Hepatocyte (in vitro differentiated cells): ENCODE results near the gene RAD50. TPM values are rescaled to one million over a fixed set of nuclear protein-coding genes. Genes with fewer than 3 reads are reported as not detected.

ENCODE experiments used
- DNase-seq: peaks from one replicate; pipeline ENCODE4 v3.0.0-alpha.2; 2016; ENCODE audit warnings: low spot score
- H2AFZ ChIP-seq: fragments of 200-600 bp; sonication (generic); 2 replicates; pipeline ENCODE4 v1.6.0; 2016; ENCODE audit warnings: antibody characterized with exemption, mild to moderate bottlenecking
- H3K27ac ChIP-seq: fragments of 200-600 bp; sonication (generic); 2 replicates; pipeline ENCODE4 v1.5.1; 2016; ENCODE audit warnings: mild to moderate bottlenecking
- H3K27me3 ChIP-seq: fragments of 200-600 bp; sonication (generic); 2 replicates; pipeline ENCODE4 v1.6.1; 2016
- H3K36me3 ChIP-seq: fragments of 200-600 bp; sonication (generic); replicated peaks from 2 replicates; pipeline ENCODE4 v1.5.1; 2016; ENCODE audit warnings: low read depth; ENCODE audit not compliant: insufficient read depth
- H3K4me1 ChIP-seq: fragments of 200-600 bp; sonication (generic); 2 replicates; pipeline ENCODE4 v1.5.1; 2016; ENCODE audit warnings: mild to moderate bottlenecking, moderate library complexity; ENCODE audit not compliant: insufficient read depth
- H3K4me2 ChIP-seq: fragments of 200-600 bp; sonication (generic); 2 replicates; pipeline ENCODE4 v1.6.0; 2016
- H3K4me3 ChIP-seq: fragments of 200-600 bp; sonication (generic); 2 replicates; pipeline ENCODE4 v1.5.1; 2016; ENCODE audit warnings: mild to moderate bottlenecking
- H3K79me2 ChIP-seq: fragments of 200-600 bp; sonication (generic); 2 replicates; pipeline ENCODE4 v1.6.0; 2017; ENCODE audit warnings: mild to moderate bottlenecking
- H3K9me2 ChIP-seq: fragments of 200-600 bp; sonication (generic); replicated peaks from 2 replicates; pipeline ENCODE4 v1.6.0; 2017; ENCODE audit warnings: mild to moderate bottlenecking; ENCODE audit not compliant: insufficient read depth
- H3K9me3 ChIP-seq: fragments of 200-600 bp; sonication (generic); 2 replicates; pipeline ENCODE4 v1.5.1; 2016; ENCODE audit warnings: low read depth, mild to moderate bottlenecking
- H4K20me1 ChIP-seq: fragments of 200-600 bp; sonication (generic); 2 replicates; pipeline ENCODE4 v1.6.0; 2016; ENCODE audit warnings: mild to moderate bottlenecking; ENCODE audit not compliant: insufficient read depth, poor library complexity, severe bottlenecking
- CTCF ChIP-seq: fragments of 200-600 bp; sonication (generic); IDR thresholded peaks from 2 replicates; pipeline ENCODE4 v1.5.1; 2016; ENCODE audit warnings: antibody characterized with exemption, mild to moderate bottlenecking; ENCODE audit not compliant: poor library complexity
- EZH2 ChIP-seq: fragments of 200-600 bp; sonication (generic); IDR thresholded peaks from 2 replicates; pipeline ENCODE4 v1.6.1; 2016; ENCODE audit warnings: antibody characterized with exemption, mild to moderate bottlenecking, borderline replicate concordance
- EZH2phosphoT487 ChIP-seq: fragments of 200-600 bp; sonication (generic); IDR thresholded peaks from one replicate; pipeline ENCODE4 v1.6.1; 2018; ENCODE audit warnings: antibody characterized with exemption, mild to moderate bottlenecking, low read depth, moderate library complexity; ENCODE audit not compliant: unreplicated experiment, severe bottlenecking
- WGBS: methylation state at CpG from one replicate; pipeline ENCODE4 v1.1.6; 2016; ENCODE audit warnings: low lambda C conversion rate; ENCODE audit errors: missing lambda C conversion rate; 5-methylcytosine and 5-hydroxymethylcytosine counted together
- polyA plus RNA-seq: library from polyadenylated mRNA; unstranded; fragments of >200 nt; fragmentation: Nextera tagmentation; extraction: Ambion mirVana; gene quantifications from 2 replicates; pipeline ENCODE4 v1.2.1, GENCODE V29; 2016
- total RNA-seq: library from RNA; depleted of rRNA; stranded (reverse); fragments of >200 nt; gene quantifications from 2 replicates; pipeline ENCODE4 v1.2.3, GENCODE V29; 2014

The RAD50 gene
- total and polyA plus RNA-seq, 2 experiments from 2014 or later = 27.0 to 28.1 TPM

GRCh38 chr5:132644177-132644576 is 87.4 kb downstream of the RAD50 start:
- Histone ChIP-seq H3K79me2 (no peaks in the 10 kb centered on the region), H3K4me3 (no peak overlapping the region), H3K9me3 (peaks cover 9% of the 10 kb centered on the region), H3K36me3 (no peaks in the 10 kb centered on the region), H3K4me1 (no peaks in the 10 kb centered on the region), H3K9me2 (no peaks in the 10 kb centered on the region), H3K27ac (no peak overlapping the region), H4K20me1 (no peaks in the 10 kb centered on the region), H3K27me3 (no peaks in the 10 kb centered on the region), H3K4me2 (no peak overlapping the region), H2AFZ (no peak overlapping the region)
- TF ChIP-seq EZH2phosphoT487 = no peak
- no peak for TF ChIP-seq CTCF
- TF ChIP-seq EZH2 = no peak
- DNase-seq = no peak

GRCh38 chr5:132646583-132647266 is 89.9 kb downstream of the RAD50 start:
- Histone ChIP-seq H4K20me1 (no peaks in the 10 kb centered on the region), H3K79me2 (no peaks in the 10 kb centered on the region), H3K4me3 (no peak overlapping the region), H3K27ac (peak overlapping the region; percentile 68), H3K36me3 (no peaks in the 10 kb centered on the region), H3K27me3 (no peaks in the 10 kb centered on the region), H3K4me1 (no peaks in the 10 kb centered on the region), H3K4me2 (peak overlapping the region; percentile 36), H2AFZ (no peak overlapping the region), H3K9me3 (peaks cover 9% of the 10 kb centered on the region), H3K9me2 (no peaks in the 10 kb centered on the region)
- DNase-seq = no peak
- 80% methylated on average over 11 of the region's 11 CpGs for WGBS
- no peak for TF ChIP-seq EZH2phosphoT487

GRCh38 chr5:132647473-132647872 is 90.7 kb downstream of the RAD50 start:
- Histone ChIP-seq H3K4me3 (no peak overlapping the region), H3K36me3 (no peaks in the 10 kb centered on the region), H3K9me2 (no peaks in the 10 kb centered on the region), H4K20me1 (no peaks in the 10 kb centered on the region), H2AFZ (no peak overlapping the region), H3K27ac (peak overlapping the region; percentile 68), H3K9me3 (peaks cover 9% of the 10 kb centered on the region), H3K4me2 (peak overlapping the region; percentile 36), H3K4me1 (no peaks in the 10 kb centered on the region), H3K27me3 (no peaks in the 10 kb centered on the region), H3K79me2 (no peaks in the 10 kb centered on the region)
- TF ChIP-seq EZH2phosphoT487 = no peak
- no peak for TF ChIP-seq CTCF
- no peak for TF ChIP-seq EZH2
- no peak for DNase-seq
- WGBS = 63% methylated on average over 2 of the region's 2 CpGs

GRCh38 chr5:132648355-132648754 is 91.6 kb downstream of the RAD50 start:
- no peak overlapping the region for H2AFZ ChIP-seq
- no peak overlapping the region for H3K4me3 ChIP-seq
- DNase-seq = no peak
- no peaks in the 10 kb centered on the region for H3K4me1 ChIP-seq
- WGBS = 97% methylated on average over 1 of the region's 1 CpG
- H3K27me3 ChIP-seq = peaks cover 2% of the 10 kb centered on the region
- no peak overlapping the region for H3K4me2 ChIP-seq
- no peaks in the 10 kb centered on the region for H4K20me1 ChIP-seq
- TF ChIP-seq CTCF (no peak), EZH2phosphoT487 (no peak), EZH2 (no peak)
- peaks cover 9% of the 10 kb centered on the region for H3K9me3 ChIP-seq
- H3K36me3 ChIP-seq = no peaks in the 10 kb centered on the region
- no peaks in the 10 kb centered on the region for H3K79me2 ChIP-seq
- no peaks in the 10 kb centered on the region for H3K9me2 ChIP-seq
- H3K27ac ChIP-seq = peak overlapping the region; percentile 31
